Gastroesophageal sphincter (tissue), 3 donors: ENCODE results near the gene PTBP3.

Experiments
- POLR2A ChIP-seq, 2 donors: fragments of 450-650 bp; IDR thresholded peaks; one replicate each; pipeline ENCODE4 v1.6.1; 2017; ENCODE audit warnings: antibody characterized with exemption in 2 of 2, mild to moderate bottlenecking in 2 of 2, moderate library complexity in 1 of 2
- POLR2AphosphoS5 ChIP-seq: sonication (generic); formaldehyde crosslinking; IDR thresholded peaks from one replicate; pipeline ENCODE4 v1.6.1; 2017; ENCODE audit warnings: antibody characterized with exemption
- TF ChIP-seq, protein P1 (sequence below), 4 experiments: fragments of 200-600 bp in 2 of 4; fragments of 450-650 bp in 2 of 4; sonication (generic) in 1 of 4; IDR thresholded peaks; one replicate each; pipeline ENCODE4 v1.5.1; 2017 to 2019; ENCODE audit warnings: antibody characterized with exemption in 4 of 4, mild to moderate bottlenecking in 2 of 4, moderate library complexity in 2 of 4

GRCh38 chr9:112203536-112203935 lies 129.9 kb downstream of the PTBP3 start:
- TF ChIP-seq, protein P1, sequence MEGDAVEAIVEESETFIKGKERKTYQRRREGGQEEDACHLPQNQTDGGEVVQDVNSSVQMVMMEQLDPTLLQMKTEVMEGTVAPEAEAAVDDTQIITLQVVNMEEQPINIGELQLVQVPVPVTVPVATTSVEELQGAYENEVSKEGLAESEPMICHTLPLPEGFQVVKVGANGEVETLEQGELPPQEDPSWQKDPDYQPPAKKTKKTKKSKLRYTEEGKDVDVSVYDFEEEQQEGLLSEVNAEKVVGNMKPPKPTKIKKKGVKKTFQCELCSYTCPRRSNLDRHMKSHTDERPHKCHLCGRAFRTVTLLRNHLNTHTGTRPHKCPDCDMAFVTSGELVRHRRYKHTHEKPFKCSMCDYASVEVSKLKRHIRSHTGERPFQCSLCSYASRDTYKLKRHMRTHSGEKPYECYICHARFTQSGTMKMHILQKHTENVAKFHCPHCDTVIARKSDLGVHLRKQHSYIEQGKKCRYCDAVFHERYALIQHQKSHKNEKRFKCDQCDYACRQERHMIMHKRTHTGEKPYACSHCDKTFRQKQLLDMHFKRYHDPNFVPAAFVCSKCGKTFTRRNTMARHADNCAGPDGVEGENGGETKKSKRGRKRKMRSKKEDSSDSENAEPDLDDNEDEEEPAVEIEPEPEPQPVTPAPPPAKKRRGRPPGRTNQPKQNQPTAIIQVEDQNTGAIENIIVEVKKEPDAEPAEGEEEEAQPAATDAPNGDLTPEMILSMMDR (IDR thresholded peaks at IDR 0.05) = no peak
- TF ChIP-seq POLR2A (IDR thresholded peaks at IDR 0.05) = no peak
- no peak for TF ChIP-seq POLR2AphosphoS5
